ENCODE results near the gene AP1AR. TPM values are rescaled to one million over a fixed set of nuclear protein-coding genes. Genes with fewer than 3 reads are reported as not detected.
A peak's percentile ranks its signal among the peaks of the same experiment; 100 is the strongest.

AP1AR gene
- total RNA-seq, 1 experiment from 2014 or later, result 22.4 TPM

DNA sequence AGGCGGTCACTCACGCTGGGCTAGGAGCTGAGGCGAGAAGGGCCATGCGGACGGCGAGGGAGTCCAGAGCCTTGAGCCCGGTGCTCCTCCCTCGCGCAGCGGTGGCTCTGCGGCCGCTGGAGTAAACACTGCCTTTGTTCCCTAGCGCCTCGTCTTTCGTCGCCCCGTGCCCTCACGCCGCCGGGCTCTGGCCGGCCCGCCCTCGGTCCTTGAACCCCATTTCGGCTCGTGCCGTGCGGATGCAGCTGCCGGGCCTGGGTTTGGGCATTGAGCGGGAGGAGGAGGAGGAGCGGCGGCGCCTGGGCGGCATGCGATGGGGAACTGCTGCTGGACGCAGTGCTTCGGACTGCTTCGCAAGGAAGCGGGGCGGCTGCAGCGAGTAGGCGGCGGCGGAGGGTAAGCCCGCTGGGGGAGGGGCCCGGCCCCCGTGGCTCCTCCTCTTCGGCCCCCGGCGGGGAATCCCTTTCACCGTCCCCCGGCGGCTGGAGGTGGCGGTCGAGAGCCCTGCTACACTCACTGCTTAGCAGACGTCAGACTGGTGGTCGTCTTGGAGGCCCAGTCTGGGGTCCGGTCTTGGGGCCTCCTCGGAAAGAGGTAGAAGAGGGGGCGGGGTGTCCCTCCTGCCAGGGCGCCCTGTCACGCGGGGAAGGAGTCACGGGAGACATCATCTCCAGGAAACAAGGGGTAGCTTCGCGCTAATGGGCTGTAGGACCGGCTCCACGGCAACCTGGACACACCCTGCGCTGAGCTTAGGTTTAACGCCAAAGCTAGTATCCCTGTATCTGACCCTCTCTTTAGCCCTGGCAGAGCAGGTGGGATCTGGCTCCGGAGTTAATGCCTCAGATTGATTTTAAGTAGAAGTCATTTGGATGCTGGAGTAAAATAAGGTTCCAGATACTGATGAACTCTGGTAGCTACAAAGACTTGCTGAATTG lies at the start of gene AP1AR (continued):
- TF ChIP-seq STAT6 (CRISPR knock-in tag; conservative IDR thresholded peaks at IDR 0.05; ENCODE audit: low read depth) (no peak), FOXK1 (CRISPR knock-in tag; IDR thresholded peaks at IDR 0.05) (peak; percentile 61), ESRRA (CRISPR knock-in tag; IDR thresholded peaks at IDR 0.05; ENCODE audit: borderline replicate concordance) (peak; percentile 48; the same call in 1 of the 2 replicates), ETV6 (CRISPR knock-in tag; IDR thresholded peaks at IDR 0.05) (peak; percentile 92; the same call in 1 of the 2 replicates), MYBL2 (CRISPR knock-in tag; IDR thresholded peaks at IDR 0.05) (peak; percentile 89), ZNF232 (CRISPR knock-in tag; IDR thresholded peaks at IDR 0.05) (peak; percentile 55), ZNF425 (CRISPR knock-in tag; conservative IDR thresholded peaks at IDR 0.05) (no peak), NFE2L1 (CRISPR knock-in tag; IDR thresholded peaks at IDR 0.05) (peak; percentile 82; the same call in 1 of the 2 replicates), ZNF416 (CRISPR knock-in tag; IDR thresholded peaks at IDR 0.05) (0 out of 2 replicates have a peak, but pooled peaks have one; percentile 54), RORB (CRISPR knock-in tag; IDR thresholded peaks at IDR 0.05) (no peak), GRHL2 (CRISPR knock-in tag; IDR thresholded peaks at IDR 0.05; ENCODE audit: insufficient replicate concordance, severe bottlenecking) (no peak), PRDM15 (CRISPR knock-in tag; IDR thresholded peaks at IDR 0.05) (peak; percentile 20; the same call in 1 of the 2 replicates), ZNF263 (CRISPR knock-in tag; IDR thresholded peaks at IDR 0.05; ENCODE audit: low read depth) (peak; percentile 61; the same call in 1 of the 2 replicates), ZNF317 (CRISPR knock-in tag; IDR thresholded peaks at IDR 0.05; ENCODE audit: borderline replicate concordance, low read depth) (no peak; the same call in 1 of the 2 replicates)
- TF ChIP-seq, protein P1, sequence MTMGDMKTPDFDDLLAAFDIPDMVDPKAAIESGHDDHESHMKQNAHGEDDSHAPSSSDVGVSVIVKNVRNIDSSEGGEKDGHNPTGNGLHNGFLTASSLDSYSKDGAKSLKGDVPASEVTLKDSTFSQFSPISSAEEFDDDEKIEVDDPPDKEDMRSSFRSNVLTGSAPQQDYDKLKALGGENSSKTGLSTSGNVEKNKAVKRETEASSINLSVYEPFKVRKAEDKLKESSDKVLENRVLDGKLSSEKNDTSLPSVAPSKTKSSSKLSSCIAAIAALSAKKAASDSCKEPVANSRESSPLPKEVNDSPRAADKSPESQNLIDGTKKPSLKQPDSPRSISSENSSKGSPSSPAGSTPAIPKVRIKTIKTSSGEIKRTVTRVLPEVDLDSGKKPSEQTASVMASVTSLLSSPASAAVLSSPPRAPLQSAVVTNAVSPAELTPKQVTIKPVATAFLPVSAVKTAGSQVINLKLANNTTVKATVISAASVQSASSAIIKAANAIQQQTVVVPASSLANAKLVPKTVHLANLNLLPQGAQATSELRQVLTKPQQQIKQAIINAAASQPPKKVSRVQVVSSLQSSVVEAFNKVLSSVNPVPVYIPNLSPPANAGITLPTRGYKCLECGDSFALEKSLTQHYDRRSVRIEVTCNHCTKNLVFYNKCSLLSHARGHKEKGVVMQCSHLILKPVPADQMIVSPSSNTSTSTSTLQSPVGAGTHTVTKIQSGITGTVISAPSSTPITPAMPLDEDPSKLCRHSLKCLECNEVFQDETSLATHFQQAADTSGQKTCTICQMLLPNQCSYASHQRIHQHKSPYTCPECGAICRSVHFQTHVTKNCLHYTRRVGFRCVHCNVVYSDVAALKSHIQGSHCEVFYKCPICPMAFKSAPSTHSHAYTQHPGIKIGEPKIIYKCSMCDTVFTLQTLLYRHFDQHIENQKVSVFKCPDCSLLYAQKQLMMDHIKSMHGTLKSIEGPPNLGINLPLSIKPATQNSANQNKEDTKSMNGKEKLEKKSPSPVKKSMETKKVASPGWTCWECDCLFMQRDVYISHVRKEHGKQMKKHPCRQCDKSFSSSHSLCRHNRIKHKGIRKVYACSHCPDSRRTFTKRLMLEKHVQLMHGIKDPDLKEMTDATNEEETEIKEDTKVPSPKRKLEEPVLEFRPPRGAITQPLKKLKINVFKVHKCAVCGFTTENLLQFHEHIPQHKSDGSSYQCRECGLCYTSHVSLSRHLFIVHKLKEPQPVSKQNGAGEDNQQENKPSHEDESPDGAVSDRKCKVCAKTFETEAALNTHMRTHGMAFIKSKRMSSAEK (CRISPR knock-in tag; IDR thresholded peaks at IDR 0.05; ENCODE audit: borderline replicate concordance), result no peak
- TF ChIP-seq, protein P2, sequence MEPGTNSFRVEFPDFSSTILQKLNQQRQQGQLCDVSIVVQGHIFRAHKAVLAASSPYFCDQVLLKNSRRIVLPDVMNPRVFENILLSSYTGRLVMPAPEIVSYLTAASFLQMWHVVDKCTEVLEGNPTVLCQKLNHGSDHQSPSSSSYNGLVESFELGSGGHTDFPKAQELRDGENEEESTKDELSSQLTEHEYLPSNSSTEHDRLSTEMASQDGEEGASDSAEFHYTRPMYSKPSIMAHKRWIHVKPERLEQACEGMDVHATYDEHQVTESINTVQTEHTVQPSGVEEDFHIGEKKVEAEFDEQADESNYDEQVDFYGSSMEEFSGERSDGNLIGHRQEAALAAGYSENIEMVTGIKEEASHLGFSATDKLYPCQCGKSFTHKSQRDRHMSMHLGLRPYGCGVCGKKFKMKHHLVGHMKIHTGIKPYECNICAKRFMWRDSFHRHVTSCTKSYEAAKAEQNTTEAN (CRISPR knock-in tag; IDR thresholded peaks at IDR 0.05), result peak; percentile 39; the same call in 1 of the 2 replicates
- TF ChIP-seq, protein P3, sequence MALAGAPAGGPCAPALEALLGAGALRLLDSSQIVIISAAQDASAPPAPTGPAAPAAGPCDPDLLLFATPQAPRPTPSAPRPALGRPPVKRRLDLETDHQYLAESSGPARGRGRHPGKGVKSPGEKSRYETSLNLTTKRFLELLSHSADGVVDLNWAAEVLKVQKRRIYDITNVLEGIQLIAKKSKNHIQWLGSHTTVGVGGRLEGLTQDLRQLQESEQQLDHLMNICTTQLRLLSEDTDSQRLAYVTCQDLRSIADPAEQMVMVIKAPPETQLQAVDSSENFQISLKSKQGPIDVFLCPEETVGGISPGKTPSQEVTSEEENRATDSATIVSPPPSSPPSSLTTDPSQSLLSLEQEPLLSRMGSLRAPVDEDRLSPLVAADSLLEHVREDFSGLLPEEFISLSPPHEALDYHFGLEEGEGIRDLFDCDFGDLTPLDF (CRISPR knock-in tag; IDR thresholded peaks at IDR 0.05), result no peak
- TF ChIP-seq, protein P4, sequence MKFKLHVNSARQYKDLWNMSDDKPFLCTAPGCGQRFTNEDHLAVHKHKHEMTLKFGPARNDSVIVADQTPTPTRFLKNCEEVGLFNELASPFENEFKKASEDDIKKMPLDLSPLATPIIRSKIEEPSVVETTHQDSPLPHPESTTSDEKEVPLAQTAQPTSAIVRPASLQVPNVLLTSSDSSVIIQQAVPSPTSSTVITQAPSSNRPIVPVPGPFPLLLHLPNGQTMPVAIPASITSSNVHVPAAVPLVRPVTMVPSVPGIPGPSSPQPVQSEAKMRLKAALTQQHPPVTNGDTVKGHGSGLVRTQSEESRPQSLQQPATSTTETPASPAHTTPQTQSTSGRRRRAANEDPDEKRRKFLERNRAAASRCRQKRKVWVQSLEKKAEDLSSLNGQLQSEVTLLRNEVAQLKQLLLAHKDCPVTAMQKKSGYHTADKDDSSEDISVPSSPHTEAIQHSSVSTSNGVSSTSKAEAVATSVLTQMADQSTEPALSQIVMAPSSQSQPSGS (CRISPR knock-in tag; IDR thresholded peaks at IDR 0.05; ENCODE audit: borderline replicate concordance, low read depth), result no peak

Data from WTC11 (cell line).